CD14-positive monocyte (primary cell): Measurements from ENCODE around the gene HOXB5. TPM values are rescaled to one million over a fixed set of nuclear protein-coding genes. Genes with fewer than 3 reads are reported as not detected.
A peak's percentile ranks its signal among the peaks of the same experiment; 100 is the strongest.

ENCODE experiments used
- DNase-seq, 3 donors: peaks; one replicate each; pipeline ENCODE4 v3.0.0-alpha.2; 2011 to 2022
- H2AFZ ChIP-seq: 2 replicates; pipeline ENCODE4 v1.6.0; 2012; ENCODE audit warnings: mild to moderate bottlenecking, low read depth, low read length, inconsistent platforms; ENCODE audit not compliant: insufficient read depth, poor library complexity, severe bottlenecking
- H3K27ac ChIP-seq, 2 donors: 1 replicate in 1 of 2; 2 replicates in 1 of 2; pipeline ENCODE4 v1.5.1; 2012 to 2013; ENCODE audit warnings: low read length in 2 of 2, control low read depth in 1 of 2, inconsistent platforms in 1 of 2, low read depth in 1 of 2, mild to moderate bottlenecking in 1 of 2
- H3K27me3 ChIP-seq, 2 donors: one replicate each; pipeline versions ENCODE4 v1.6.0 to v1.6.1; 2011 to 2013; ENCODE audit warnings: low read length in 2 of 2; ENCODE audit not compliant: control insufficient read depth in 2 of 2, insufficient read depth in 2 of 2
- H3K36me3 ChIP-seq, 2 donors: replicated peaks in 1 of 2; 1 replicate in 1 of 2; 2 replicates in 1 of 2; pipeline versions ENCODE4 v1.5.1 to v1.6.1; 2012 to 2013; ENCODE audit warnings: low read length in 2 of 2, control low read depth in 1 of 2, inconsistent platforms in 1 of 2, mild to moderate bottlenecking in 1 of 2; ENCODE audit not compliant: insufficient read depth in 2 of 2, control insufficient read depth in 1 of 2
- H3K4me1 ChIP-seq, 2 donors: 1 replicate in 1 of 2; 2 replicates in 1 of 2; pipeline versions ENCODE4 v1.5.1 to v1.6.1; 2012 to 2013; ENCODE audit warnings: low read length in 2 of 2, control low read depth in 1 of 2, inconsistent platforms in 1 of 2, mild to moderate bottlenecking in 1 of 2, moderate library complexity in 1 of 2; ENCODE audit not compliant: insufficient read depth in 2 of 2, control insufficient read depth in 1 of 2
- H3K4me2 ChIP-seq: replicated peaks from 2 replicates; pipeline ENCODE3; 2012; ENCODE audit warnings: low read length, moderate library complexity, mild to moderate bottlenecking; ENCODE audit not compliant: poor library complexity, severe bottlenecking; ENCODE audit errors: extremely low read depth
- H3K4me3 ChIP-seq, 3 experiments: fragments of 200-600 bp in 1 of 3; sonication (generic) in 1 of 3; replicated peaks in 1 of 3; 1 replicate in 2 of 3; 2 replicates in 1 of 3; pipeline ENCODE4 v1.5.1; 2011 to 2013; ENCODE audit warnings: low read length in 3 of 3, mild to moderate bottlenecking in 3 of 3, control low read depth in 2 of 3, low read depth in 2 of 3, inconsistent platforms in 1 of 3, moderate library complexity in 1 of 3
- H3K79me2 ChIP-seq: 2 replicates; pipeline ENCODE4 v1.6.0; 2012; ENCODE audit warnings: mild to moderate bottlenecking, control low read depth, inconsistent platforms, low read length, moderate library complexity; ENCODE audit not compliant: insufficient read depth
- H3K9ac ChIP-seq: 2 replicates; pipeline ENCODE4 v1.6.0; 2017; ENCODE audit warnings: low read length, mild to moderate bottlenecking; ENCODE audit not compliant: insufficient read depth, poor library complexity, severe bottlenecking
- H3K9me3 ChIP-seq, 2 donors: replicated peaks in 1 of 2; 1 replicate in 1 of 2; 2 replicates in 1 of 2; pipeline versions ENCODE4 v1.5.1 to v1.6.1; 2012 to 2013; ENCODE audit warnings: low read length in 2 of 2, control low read depth in 1 of 2; ENCODE audit not compliant: control insufficient read depth in 1 of 2, insufficient read depth in 1 of 2
- H4K20me1 ChIP-seq: 2 replicates; pipeline ENCODE4 v1.6.0; 2012; ENCODE audit warnings: mild to moderate bottlenecking, low read length, control low read depth, moderate library complexity; ENCODE audit not compliant: insufficient read depth
- H3K27ac Mint-ChIP-seq, 7 donors: one replicate each; pipeline ENCODE4 v1.8.0; 2020; ENCODE audit warnings: mild to moderate bottlenecking in 7 of 7, mixed read lengths in 7 of 7, moderate library complexity in 6 of 7, inconsistent platforms in 2 of 7
- H3K27me3 Mint-ChIP-seq, 3 donors: one replicate each; pipeline ENCODE4 v1.8.0; 2021 to 2022; ENCODE audit warnings: low read depth in 3 of 3, mild to moderate bottlenecking in 3 of 3, mixed read lengths in 3 of 3, moderate library complexity in 3 of 3, inconsistent platforms in 1 of 3
- H3K36me3 Mint-ChIP-seq, 2 donors: one replicate each; pipeline ENCODE4 v1.8.0; 2020; ENCODE audit warnings: mixed read lengths in 2 of 2, inconsistent platforms in 1 of 2, mild to moderate bottlenecking in 1 of 2
- H3K4me1 Mint-ChIP-seq: one replicate; pipeline ENCODE4 v1.8.0; 2020; ENCODE audit warnings: mild to moderate bottlenecking, mixed read lengths
- H3K4me3 Mint-ChIP-seq, 2 donors: one replicate each; pipeline ENCODE4 v1.8.0; 2020; ENCODE audit warnings: mild to moderate bottlenecking in 2 of 2, mixed read lengths in 2 of 2, moderate library complexity in 1 of 2
- H3K9me3 Mint-ChIP-seq, 7 donors: one replicate each; pipeline ENCODE4 v1.8.0; 2020 to 2022; ENCODE audit warnings: mixed read lengths in 7 of 7, mild to moderate bottlenecking in 6 of 7, moderate library complexity in 6 of 7, inconsistent platforms in 2 of 7
- WGBS: methylation state at CpG from one replicate; pipeline ENCODE4 v1.1.5; 2013; ENCODE audit warnings: missing lambda C conversion rate; ENCODE audit not compliant: insufficient coverage; 5-methylcytosine and 5-hydroxymethylcytosine counted together
- intact Hi-C, 2 donors: fragments of 100-400 bp; cut with micrococcal nuclease; formaldehyde crosslinking; loops; one replicate each; pipeline versions ENCODE4 v1.15.0 to v1.15.1; 2023
- polyA plus RNA-seq, 3 donors: library from polyadenylated mRNA; depleted of rRNA in 1 of 3; unstranded in 2 of 3; stranded (reverse) in 1 of 3; fragments of 300-500 nt in 2 of 3; fragments of >200 nt in 1 of 3; fragmentation: Illumina TruSeq in 2 of 3; gene quantifications; 1 replicate in 2 of 3; 2 replicates in 1 of 3; pipeline ENCODE4 v1.2.3, GENCODE V29; 2012 to 2021
- TF ChIP-seq, protein P1 (sequence below): fragments of 200-600 bp; IDR thresholded peaks from one replicate; pipeline ENCODE4 v1.8.0; 2022; ENCODE audit warnings: antibody characterized with exemption, mild to moderate bottlenecking

The HOXB5 gene
- polyA plus RNA-seq, 3 donors, result not detected

DNA sequence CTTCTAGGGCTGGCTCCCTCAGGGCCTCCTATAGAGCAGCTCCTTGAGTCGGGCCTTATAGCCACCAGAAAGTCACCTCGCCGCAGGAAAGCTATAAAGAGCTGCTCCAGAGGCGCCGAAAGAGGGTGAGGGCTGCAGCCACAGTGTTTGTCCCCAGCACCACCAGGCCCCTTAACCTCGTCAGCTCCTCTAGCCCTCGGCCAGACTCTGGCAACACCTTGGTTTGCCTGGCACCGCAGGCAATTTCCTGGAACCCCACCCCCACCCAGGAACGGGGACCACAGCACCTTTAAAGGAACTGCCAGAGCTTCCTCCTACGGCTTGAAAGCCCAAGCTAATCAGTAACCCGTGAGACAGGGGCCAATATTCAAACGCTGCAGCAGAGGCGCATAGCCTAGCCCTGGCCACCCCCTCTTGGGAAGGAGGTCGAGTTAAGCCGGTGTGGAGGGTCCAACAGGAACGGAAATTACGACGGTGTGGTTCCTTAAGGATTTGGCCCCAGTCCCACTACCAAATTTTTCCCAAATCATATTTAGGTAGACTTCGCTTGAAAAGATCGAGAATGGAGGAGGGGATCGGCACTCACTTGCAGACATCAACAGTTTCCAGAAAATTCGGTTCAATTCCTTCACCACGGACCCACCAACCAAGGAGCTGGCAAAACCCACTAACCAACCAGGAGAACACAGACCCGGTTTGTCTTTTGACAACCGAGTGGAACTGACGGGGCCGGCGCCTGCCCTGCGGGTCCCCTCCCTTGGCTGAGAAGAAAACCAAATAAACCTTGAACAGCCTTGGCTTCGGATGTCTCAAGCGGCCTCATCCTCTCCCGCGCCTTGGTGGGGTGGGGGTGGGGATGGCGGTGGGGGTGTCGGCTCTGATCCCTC is 8.2 kb upstream of the HOXB5 start:
- H3K9ac ChIP-seq, result no peak overlapping the region

DNA sequence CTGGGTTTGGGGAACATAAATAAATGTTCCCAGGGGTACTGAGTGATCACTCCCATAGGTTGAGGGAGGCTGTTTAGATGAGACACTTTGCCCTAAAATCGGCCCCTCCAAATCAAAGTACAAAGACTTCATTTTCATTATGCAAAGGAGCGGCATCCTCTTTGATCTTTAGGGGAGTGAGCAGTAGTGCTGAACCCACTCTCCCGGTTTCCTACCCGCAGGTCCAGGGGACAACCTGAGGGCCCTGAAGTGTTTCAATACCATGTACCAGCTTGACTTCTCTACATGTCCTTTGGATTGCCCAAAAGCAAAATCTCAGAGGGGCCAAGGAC is 7.6 kb upstream of the HOXB5 start:
- intact Hi-C loops, result no loop called here
- 100% methylated on average over 1 of the region's 4 CpGs for WGBS
- Mint-ChIP-seq H3K9me3 (peaks cover 0 to 38% (median 14%) of the 10 kb centered on the region in 7 donors), H3K36me3 (peaks cover 12 to 21% of the 10 kb centered on the region in 2 donors), H3K27ac (no peak overlapping the region), H3K4me1 (peaks cover 34% of the 10 kb centered on the region), H3K4me3 (peak overlapping the region in 1 of 2 donors; percentile 93), H3K27me3 (peaks cover 97 to 100% (median 99%) of the 10 kb centered on the region in 3 donors)
- no peaks in the 10 kb centered on the region for H3K36me3 ChIP-seq
- H3K27me3 ChIP-seq, result peaks cover 80 to 100% of the 10 kb centered on the region in 2 donors
- no peak overlapping the region for H3K27ac ChIP-seq
- no peaks in the 10 kb centered on the region for H3K79me2 ChIP-seq
- no peak overlapping the region for H3K9ac ChIP-seq
- TF ChIP-seq, protein P1, sequence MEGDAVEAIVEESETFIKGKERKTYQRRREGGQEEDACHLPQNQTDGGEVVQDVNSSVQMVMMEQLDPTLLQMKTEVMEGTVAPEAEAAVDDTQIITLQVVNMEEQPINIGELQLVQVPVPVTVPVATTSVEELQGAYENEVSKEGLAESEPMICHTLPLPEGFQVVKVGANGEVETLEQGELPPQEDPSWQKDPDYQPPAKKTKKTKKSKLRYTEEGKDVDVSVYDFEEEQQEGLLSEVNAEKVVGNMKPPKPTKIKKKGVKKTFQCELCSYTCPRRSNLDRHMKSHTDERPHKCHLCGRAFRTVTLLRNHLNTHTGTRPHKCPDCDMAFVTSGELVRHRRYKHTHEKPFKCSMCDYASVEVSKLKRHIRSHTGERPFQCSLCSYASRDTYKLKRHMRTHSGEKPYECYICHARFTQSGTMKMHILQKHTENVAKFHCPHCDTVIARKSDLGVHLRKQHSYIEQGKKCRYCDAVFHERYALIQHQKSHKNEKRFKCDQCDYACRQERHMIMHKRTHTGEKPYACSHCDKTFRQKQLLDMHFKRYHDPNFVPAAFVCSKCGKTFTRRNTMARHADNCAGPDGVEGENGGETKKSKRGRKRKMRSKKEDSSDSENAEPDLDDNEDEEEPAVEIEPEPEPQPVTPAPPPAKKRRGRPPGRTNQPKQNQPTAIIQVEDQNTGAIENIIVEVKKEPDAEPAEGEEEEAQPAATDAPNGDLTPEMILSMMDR, result no peak
- H3K4me2 ChIP-seq, result no peak overlapping the region
- H2AFZ ChIP-seq, result no peak overlapping the region
- H3K4me1 ChIP-seq, result peaks cover 20 to 24% of the 10 kb centered on the region in 2 donors
- H3K4me3 ChIP-seq, result no peak overlapping the region
- H3K9me3 ChIP-seq, result peaks cover 0 to 52% of the 10 kb centered on the region in 2 donors
- no peak for DNase-seq
- no peaks in the 10 kb centered on the region for H4K20me1 ChIP-seq

More for the DNA sequence above, 8.2 kb upstream of the HOXB5 start:
- Histone ChIP-seq H3K4me1 (peaks cover 15 to 18% of the 10 kb centered on the region in 2 donors), H4K20me1 (no peaks in the 10 kb centered on the region), H3K4me3 (no peak overlapping the region), H3K4me2 (no peak overlapping the region), H3K79me2 (no peaks in the 10 kb centered on the region), H2AFZ (no peak overlapping the region), H3K27me3 (peaks cover 74 to 100% of the 10 kb centered on the region in 2 donors), H3K9me3 (peaks cover 0 to 46% of the 10 kb centered on the region in 2 donors), H3K36me3 (no peaks in the 10 kb centered on the region), H3K27ac (no peak overlapping the region)
- TF ChIP-seq, protein P1, result no peak
- Mint-ChIP-seq H3K27me3 (peaks cover 95 to 100% (median 99%) of the 10 kb centered on the region in 3 donors), H3K4me3 (peak overlapping the region in 1 of 2 donors; percentile 93), H3K27ac (no peak overlapping the region), H3K9me3 (peaks cover 0 to 33% (median 8%) of the 10 kb centered on the region in 7 donors), H3K36me3 (peaks cover 6 to 16% of the 10 kb centered on the region in 2 donors), H3K4me1 (peaks cover 28% of the 10 kb centered on the region)
- intact Hi-C loops, result no loop called here
- WGBS, result 54% methylated on average over 20 of the region's 35 CpGs
- no peak for DNase-seq
